ENCODE data around the gene ACOT12. TPM values are rescaled to one million over a fixed set of nuclear protein-coding genes. Genes with fewer than 3 reads are reported as not detected.
A peak's percentile ranks its signal among the peaks of the same experiment; 100 is the strongest.
"Not testable (repeated sequence)": the region's sequence is repeated elsewhere in the genome, so short reads cannot be mapped to it uniquely, and the experiment has no call there.

The ACOT12 gene
- total and polyA plus RNA-seq, 7 experiments from 2014 or later: 0.46 to 1.1 TPM; not detected in 5

DNA sequence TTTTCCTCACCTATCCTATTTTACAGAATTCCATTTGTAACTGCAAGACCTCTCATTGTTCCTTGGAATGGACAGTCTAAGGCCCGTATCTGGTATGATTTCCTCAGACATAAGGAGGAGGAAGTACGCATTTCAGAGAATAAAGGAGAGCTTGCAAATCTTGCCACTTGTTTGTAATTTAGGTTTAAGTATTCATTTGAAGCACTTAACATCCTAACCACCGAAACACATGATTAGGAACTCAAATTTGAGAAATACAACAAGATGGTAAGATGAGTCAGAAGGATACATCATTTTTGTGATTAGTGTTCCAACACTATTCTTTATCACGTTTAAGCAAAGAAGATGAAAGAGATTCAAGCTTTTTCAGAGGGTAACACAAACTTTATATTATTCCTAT lies 96.4 kb downstream of the ACOT12 start:
- Histone ChIP-seq H3K36me3 (ENCODE audit: control insufficient read depth in 2 of 3, insufficient read depth in 3 of 3, low read length in 3 of 3) (peaks cover 0 to 6% (median 0%) of the 10 kb centered on the region in 3 experiments), H3K4me3 (ENCODE audit: low read length) (no peak overlapping the region), H3K9me3 (ENCODE audit: control insufficient read depth in 2 of 3, low read length in 3 of 3) (no peaks in the 10 kb centered on the region), H3K27ac (ENCODE audit: low read depth, low read length) (no peak overlapping the region), H3K4me1 (ENCODE audit: control insufficient read depth in 2 of 2, insufficient read depth in 2 of 2, low read length in 2 of 2) (peaks cover 14 to 19% of the 10 kb centered on the region in 2 donors), H3K27me3 (ENCODE audit: control insufficient read depth in 2 of 2, insufficient read depth in 2 of 2, low read length in 2 of 2) (no peaks in the 10 kb centered on the region)
- intact Hi-C loops (cut with micrococcal nuclease): loop anchor here (1.0 to 10.0 kb wide), 4 partner anchors 8 to 1780 kb away; partner anchors contain the start of genes TMEM167A (in 1 of the 2) and XRCC4 (in 1 of the 2)
- POLR2A ChIA-PET: interaction anchor here (0.6 kb wide), 1 partner anchor 1260 kb away, joined by 3 read pairs; no protein-coding TSS in a partner anchor
- Mint-ChIP-seq H3K36me3 (peaks cover 8 to 20% (median 18%) of the 10 kb centered on the region in 5 donors), H3K27ac (no peak overlapping the region), H3K4me1 (peaks cover 23 to 55% (median 44%) of the 10 kb centered on the region in 7 donors), H3K27me3 (no peaks in the 10 kb centered on the region), H3K9me3 (peaks cover under 1 to 13% (median 7%) of the 10 kb centered on the region in 11 donors), H3K4me3 (no peak overlapping the region)
- DNase-seq (no peak), ATAC-seq (no peak)
- CTCF ChIA-PET: no interaction called here

DNA sequence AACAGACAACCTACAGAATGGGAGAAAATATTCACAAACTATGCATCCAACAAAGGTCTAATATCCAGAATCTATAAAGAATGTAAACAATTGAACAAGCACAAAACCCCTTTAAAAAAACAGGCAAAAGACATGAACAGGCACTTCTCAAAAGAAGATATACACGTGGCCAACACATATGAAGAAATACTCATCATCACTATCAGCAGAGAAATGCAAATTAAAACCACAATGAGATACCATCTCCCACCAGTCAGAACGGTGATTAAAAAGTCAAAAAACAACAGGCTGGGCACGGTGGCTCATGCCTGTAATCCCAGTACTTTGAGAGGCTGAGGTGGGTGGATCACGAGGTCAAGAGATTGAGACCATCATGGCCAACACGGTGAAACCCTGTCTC lies 99.9 kb downstream of the ACOT12 start:
- POLR2A ChIA-PET; DNase-seq; H3K36me3 ChIP-seq (ENCODE audit: control insufficient read depth in 2 of 3, insufficient read depth in 3 of 3, low read length in 3 of 3); ATAC-seq; H3K27ac ChIP-seq (ENCODE audit: low read depth, low read length); H3K4me3 ChIP-seq (ENCODE audit: low read length); H3K4me1 ChIP-seq (ENCODE audit: control insufficient read depth in 2 of 2, insufficient read depth in 2 of 2, low read length in 2 of 2); H3K27me3 ChIP-seq (ENCODE audit: control insufficient read depth in 2 of 2, insufficient read depth in 2 of 2, low read length in 2 of 2); H3K9me3 ChIP-seq (ENCODE audit: control insufficient read depth in 2 of 3, low read length in 3 of 3); CTCF ChIA-PET; H3K27me3 Mint-ChIP-seq; H3K27ac Mint-ChIP-seq: not testable (repeated sequence)
- peaks cover 18 to 59% (median 54%) of the 10 kb centered on the region in 7 donors for H3K4me1 Mint-ChIP-seq
- peak overlapping the region in 2 of 10 donors; percentile 2 to 39 for H3K4me3 Mint-ChIP-seq
- intact Hi-C loops (cut with micrococcal nuclease): loop anchor here in 1 of 2 donors (10.0 kb wide), 1 partner anchor 49 kb away; no protein-coding TSS in a partner anchor
- H3K36me3 Mint-ChIP-seq: peaks cover 13 to 49% (median 42%) of the 10 kb centered on the region in 5 donors
- peaks cover 2 to 29% (median 16%) of the 10 kb centered on the region in 11 donors for H3K9me3 Mint-ChIP-seq

DNA sequence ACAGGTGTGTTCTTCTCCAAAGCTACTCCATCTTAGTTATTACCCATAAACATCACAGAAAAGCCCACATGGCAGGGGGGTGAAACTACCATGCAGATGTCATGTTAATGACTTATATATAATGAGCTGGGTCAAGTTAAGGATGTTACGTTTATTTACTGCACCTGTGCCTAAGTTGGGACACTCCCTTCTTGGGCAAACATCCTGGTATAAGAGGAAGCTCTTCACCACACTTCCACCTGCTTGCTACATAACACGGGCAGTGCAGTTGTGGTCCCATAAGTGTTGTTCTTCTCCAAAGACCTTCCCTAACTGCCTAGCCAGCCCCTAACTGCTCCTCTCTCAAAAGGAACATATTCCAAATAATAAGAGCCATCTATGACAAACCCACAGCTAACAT lies 101.8 kb downstream of the ACOT12 start:
- peaks cover 2 to 29% (median 16%) of the 10 kb centered on the region in 11 donors for H3K9me3 Mint-ChIP-seq
- Histone ChIP-seq H3K27ac (ENCODE audit: low read depth, low read length) (no peak overlapping the region), H3K4me1 (ENCODE audit: control insufficient read depth in 2 of 2, insufficient read depth in 2 of 2, low read length in 2 of 2) (peaks cover 6 to 7% of the 10 kb centered on the region in 2 donors), H3K36me3 (ENCODE audit: control insufficient read depth in 2 of 3, insufficient read depth in 3 of 3, low read length in 3 of 3) (no peaks in the 10 kb centered on the region), H3K9me3 (ENCODE audit: control insufficient read depth in 2 of 3, low read length in 3 of 3) (peaks cover 0 to 5% (median 0%) of the 10 kb centered on the region in 3 experiments), H3K4me3 (ENCODE audit: low read length) (no peak overlapping the region), H3K27me3 (ENCODE audit: control insufficient read depth in 2 of 2, insufficient read depth in 2 of 2, low read length in 2 of 2) (no peaks in the 10 kb centered on the region)
- ATAC-seq (no peak), DNase-seq (no peak)
- H3K4me3 Mint-ChIP-seq: peak overlapping the region in 4 of 10 donors; percentile 9 to 48 (median 40)
- ChIA-PET POLR2A (no interaction called here), CTCF (no interaction called here)
- no peaks in the 10 kb centered on the region for H3K27me3 Mint-ChIP-seq
- H3K27ac Mint-ChIP-seq: no peak overlapping the region
- H3K36me3 Mint-ChIP-seq: peaks cover 9 to 53% (median 46%) of the 10 kb centered on the region in 5 donors
- H3K4me1 Mint-ChIP-seq: peaks cover 16 to 59% (median 46%) of the 10 kb centered on the region in 7 donors
- intact Hi-C loops (cut with micrococcal nuclease): loop anchor here in 1 of 2 donors (10.0 kb wide), 1 partner anchor 47 kb away; no protein-coding TSS in a partner anchor

DNA sequence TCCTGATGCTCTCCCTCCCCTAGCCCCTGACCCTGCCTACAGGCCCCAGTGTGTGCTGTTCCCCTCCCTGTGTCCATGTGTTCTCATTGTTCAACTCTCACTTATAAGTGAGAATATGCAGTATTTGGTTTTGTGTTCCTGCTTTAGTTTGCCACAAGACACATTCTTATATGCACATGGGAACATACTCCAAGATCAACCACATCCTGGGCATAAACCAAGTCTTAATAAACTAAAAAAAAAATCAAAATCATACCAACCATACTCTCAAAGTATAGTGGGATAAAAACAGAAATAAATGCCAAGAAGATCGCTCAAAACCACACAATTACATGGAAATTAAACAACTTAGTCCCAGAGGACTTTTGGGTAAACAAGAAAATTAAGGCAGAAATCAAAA lies 103.8 kb downstream of the ACOT12 start:
- POLR2A ChIA-PET: no interaction called here
- Mint-ChIP-seq H3K4me3 (peak overlapping the region in 3 of 10 donors; percentile 15 to 39 (median 23)), H3K27me3 (no peaks in the 10 kb centered on the region)

DNA sequence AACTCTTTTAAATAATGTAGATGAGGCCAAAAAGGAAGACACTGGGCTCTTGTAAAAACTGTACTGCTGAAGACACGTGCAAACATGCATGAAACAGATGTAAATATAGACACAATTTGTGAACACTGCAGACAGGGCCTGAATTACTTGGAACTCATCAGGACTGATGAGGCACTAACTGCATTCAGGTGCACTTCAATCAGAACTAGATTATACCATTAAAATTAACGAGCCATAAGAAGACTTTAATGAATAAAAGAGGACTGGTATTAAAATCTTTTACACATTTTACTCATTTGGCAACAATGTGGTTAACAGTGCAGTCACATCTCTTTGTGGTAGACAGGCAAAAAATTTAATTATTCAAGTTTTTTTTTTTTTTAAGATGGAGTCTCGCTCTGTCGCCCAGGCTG lies 105.9 kb downstream of the ACOT12 start:
- no peak for DNase-seq
- ChIA-PET CTCF (no interaction called here), POLR2A (no interaction called here)
- Histone ChIP-seq H3K36me3 (ENCODE audit: control insufficient read depth in 2 of 3, insufficient read depth in 3 of 3, low read length in 3 of 3) (no peaks in the 10 kb centered on the region), H3K27ac (ENCODE audit: low read depth, low read length) (no peak overlapping the region), H3K4me1 (ENCODE audit: control insufficient read depth in 2 of 2, insufficient read depth in 2 of 2, low read length in 2 of 2) (peaks cover 6 to 7% of the 10 kb centered on the region in 2 donors), H3K9me3 (ENCODE audit: control insufficient read depth in 2 of 3, low read length in 3 of 3) (peaks cover 0 to 5% (median 0%) of the 10 kb centered on the region in 3 experiments), H3K27me3 (ENCODE audit: control insufficient read depth in 2 of 2, insufficient read depth in 2 of 2, low read length in 2 of 2) (no peaks in the 10 kb centered on the region), H3K4me3 (ENCODE audit: low read length) (no peak overlapping the region)
- ATAC-seq: no peak
- peaks cover 2 to 25% (median 13%) of the 10 kb centered on the region in 11 donors for H3K9me3 Mint-ChIP-seq
- no peaks in the 10 kb centered on the region for H3K27me3 Mint-ChIP-seq
- no peak overlapping the region for H3K27ac Mint-ChIP-seq
- peaks cover 14 to 56% (median 43%) of the 10 kb centered on the region in 7 donors for H3K4me1 Mint-ChIP-seq
- intact Hi-C loops (cut with micrococcal nuclease): no loop called here
- no peak overlapping the region for H3K4me3 Mint-ChIP-seq
- H3K36me3 Mint-ChIP-seq: peaks cover 7 to 56% (median 50%) of the 10 kb centered on the region in 5 donors

More for the DNA sequence above, 103.8 kb downstream of the ACOT12 start:
- CTCF ChIA-PET: interaction anchor here (1.3 kb wide), 1 partner anchor 10 kb away, joined by 6 read pairs; no protein-coding TSS in a partner anchor
- no peaks in the 10 kb centered on the region for H3K36me3 ChIP-seq (ENCODE audit: control insufficient read depth in 2 of 3, insufficient read depth in 3 of 3, low read length in 3 of 3)
- Mint-ChIP-seq H3K4me1 (peaks cover 14 to 69% (median 52%) of the 10 kb centered on the region in 7 donors), H3K27ac (no peak overlapping the region), H3K36me3 (peaks cover 9 to 64% (median 56%) of the 10 kb centered on the region in 5 donors), H3K9me3 (peaks cover 2 to 29% (median 16%) of the 10 kb centered on the region in 11 donors)
- no peak overlapping the region for H3K27ac ChIP-seq (ENCODE audit: low read depth, low read length)
- intact Hi-C loops (cut with micrococcal nuclease): loop anchor here in 1 of 2 donors (10.0 kb wide), 1 partner anchor 45 kb away; no protein-coding TSS in a partner anchor
- ATAC-seq (no peak), DNase-seq (no peak)
- peaks cover 0 to 5% (median 0%) of the 10 kb centered on the region in 3 experiments for H3K9me3 ChIP-seq (ENCODE audit: control insufficient read depth in 2 of 3, low read length in 3 of 3)
- no peaks in the 10 kb centered on the region for H3K27me3 ChIP-seq (ENCODE audit: control insufficient read depth in 2 of 2, insufficient read depth in 2 of 2, low read length in 2 of 2)
- peaks cover 6 to 7% of the 10 kb centered on the region in 2 donors for H3K4me1 ChIP-seq (ENCODE audit: control insufficient read depth in 2 of 2, insufficient read depth in 2 of 2, low read length in 2 of 2)
- H3K4me3 ChIP-seq (ENCODE audit: low read length): no peak overlapping the region

DNA sequence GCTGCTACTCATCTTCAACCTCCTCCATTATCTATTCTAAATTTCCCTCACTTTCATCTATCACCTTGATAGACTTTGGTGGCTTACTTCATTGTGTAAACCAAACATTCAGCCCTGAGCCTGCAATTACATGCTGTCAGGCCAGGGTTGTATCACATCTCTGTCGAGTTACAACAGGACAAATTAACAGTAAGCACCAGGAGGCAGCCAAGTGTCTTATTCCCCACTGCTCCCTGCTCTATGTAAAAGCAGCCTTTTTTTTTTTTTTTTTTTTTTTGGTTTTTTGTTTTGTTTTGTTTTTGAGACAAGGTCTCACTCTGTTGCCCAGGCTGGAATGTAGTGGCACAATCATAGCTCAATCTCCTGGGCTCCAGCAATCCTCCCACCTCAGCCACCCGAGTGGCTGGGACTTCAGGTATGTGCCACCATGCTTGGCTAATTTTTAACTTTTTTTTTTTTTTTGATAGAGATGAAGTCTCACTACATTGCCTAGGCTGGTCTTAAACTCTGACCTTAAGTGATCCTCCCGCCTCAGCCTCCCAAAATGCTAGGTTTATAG lies 107.8 kb downstream of the ACOT12 start:
- Histone ChIP-seq H3K36me3 (ENCODE audit: control insufficient read depth in 2 of 3, insufficient read depth in 3 of 3, low read length in 3 of 3) (no peaks in the 10 kb centered on the region), H3K4me3 (ENCODE audit: low read length) (no peak overlapping the region), H3K27ac (ENCODE audit: low read depth, low read length) (no peak overlapping the region), H3K27me3 (ENCODE audit: control insufficient read depth in 2 of 2, insufficient read depth in 2 of 2, low read length in 2 of 2) (no peaks in the 10 kb centered on the region), H3K4me1 (ENCODE audit: control insufficient read depth in 2 of 2, insufficient read depth in 2 of 2, low read length in 2 of 2) (peaks cover 0 to 6% of the 10 kb centered on the region in 2 donors), H3K9me3 (ENCODE audit: control insufficient read depth in 2 of 3, low read length in 3 of 3) (no peaks in the 10 kb centered on the region)
- intact Hi-C loops (cut with micrococcal nuclease): no loop called here
- Mint-ChIP-seq H3K4me1 (peaks cover 9 to 39% (median 29%) of the 10 kb centered on the region in 7 donors), H3K4me3 (no peak overlapping the region), H3K36me3 (peaks cover under 1 to 42% (median 37%) of the 10 kb centered on the region in 5 donors), H3K27me3 (no peaks in the 10 kb centered on the region), H3K27ac (peak overlapping the region in 1 of 9 donors; percentile 14), H3K9me3 (peaks cover 0 to 12% (median 5%) of the 10 kb centered on the region in 11 donors)
- DNase-seq: no peak
- no peak for ATAC-seq
- ChIA-PET POLR2A (no interaction called here), CTCF (no interaction called here)

All from naive thymus-derived CD4-positive, alpha-beta T cell (primary cell).